SK-N-MC (cell line): ENCODE measurements around the gene KYNU.

ENCODE experiments used
- EZH2 ChIP-seq: fragments of 200-600 bp; sonication (generic); IDR thresholded peaks from one replicate; pipeline ENCODE4 v1.6.1; 2017; ENCODE audit warnings: antibody characterized with exemption
- FOXP2 ChIP-seq: optimal IDR thresholded peaks from 2 replicates; pipeline ENCODE3; 2011; ENCODE audit warnings: mild to moderate bottlenecking, moderate library complexity; ENCODE audit not compliant: insufficient read depth; ENCODE audit errors: extremely low read length, control extremely low read depth
- POLR2AphosphoS5 ChIP-seq: IDR thresholded peaks from 2 replicates; pipeline ENCODE4 v1.6.1; 2012; ENCODE audit warnings: mild to moderate bottlenecking, low read depth, low read length, borderline replicate concordance

GRCh38 chr2:142853912-142854311 is 23.6 kb upstream of the KYNU start:
- TF ChIP-seq POLR2AphosphoS5 (no peak), EZH2 (no peak), FOXP2 (no peak)
